ENCODE results near the gene MAP3K21. TPM values are rescaled to one million over a fixed set of nuclear protein-coding genes. Genes with fewer than 3 reads are reported as not detected.
A peak's percentile ranks its signal among the peaks of the same experiment; 100 is the strongest.

MAP3K21 gene
- total and polyA plus RNA-seq, 2 of the 8 experiments (the other 6 are each of a cell fraction or from before 2014, with no cell fraction given), result 21.2 to 21.8 TPM

GRCh38 chr1:233390842-233391737 lies 63.6 kb downstream of the MAP3K21 start:
- H3K36me3 ChIP-seq (ENCODE audit: control insufficient read depth in 2 of 4, insufficient read depth in 4 of 4, low read length in 3 of 4), result no peaks in the 10 kb centered on the region
- no peak overlapping the region for H2BK12ac ChIP-seq (ENCODE audit: low read depth, low read length)
- H3K27me3 ChIP-seq (replicated peaks in 1 of 4; ENCODE audit: control insufficient read depth in 3 of 4, extremely low read depth in 1 of 4, insufficient read depth in 3 of 4, low read length in 3 of 4), result no peaks in the 10 kb centered on the region
- H3K4me2 ChIP-seq (ENCODE audit: insufficient read depth in 1 of 2, low read depth in 2 of 2, low read length in 2 of 2), result no peak overlapping the region
- no peak overlapping the region for H3K9ac ChIP-seq (replicated peaks in 1 of 4; ENCODE audit: extremely low read depth in 1 of 4, low read depth in 3 of 4, low read length in 3 of 4)
- no peak overlapping the region for H3K56ac ChIP-seq (replicated peaks; ENCODE audit: insufficient read length, low read depth, low read length)
- CTCF ChIA-PET (ENCODE audit: partially characterized antibody), result interaction anchor here (1.2 to 5.4 kb wide), 5 partner anchors 13 to 721 kb away, joined by 4 to 31 read pairs (median 5); no protein-coding TSS in a partner anchor
- H4K20me1 ChIP-seq (replicated peaks in 1 of 2; ENCODE audit: control insufficient read depth in 1 of 2, insufficient read depth in 2 of 2, low read length in 2 of 2), result no peaks in the 10 kb centered on the region
- H4K8ac ChIP-seq (ENCODE audit: extremely low read depth, insufficient read depth, low read length), result no peak overlapping the region
- no peaks in the 10 kb centered on the region for H3K79me1 ChIP-seq (ENCODE audit: low read depth, low read length)
- H2BK5ac ChIP-seq (ENCODE audit: low read depth, low read length), result no peak overlapping the region
- FAIRE-seq (no peak), DNase-seq (ENCODE audit: low read depth in 1 of 2, low spot score in 2 of 2) (no peak)
- H2AK5ac ChIP-seq (ENCODE audit: low read depth, low read length), result no peak overlapping the region
- H2AFZ ChIP-seq (ENCODE audit: low read length), result peak overlapping the region; percentile 73; the same call in 1 of the 2 replicates
- H3K23ac ChIP-seq (ENCODE audit: insufficient read length), result no peak overlapping the region
- no peaks in the 10 kb centered on the region for H3K79me2 ChIP-seq (ENCODE audit: control insufficient read depth in 1 of 2, insufficient read depth in 2 of 2, low read length in 2 of 2)
- 96% methylated on average over 3 of the region's 3 CpGs; no CpG with 5 or more reads in 1 of the 2 experiments for WGBS, 2 experiments (ENCODE audit: extremely low coverage in 1 of 2, insufficient coverage in 1 of 2, insufficient read length in 1 of 2, insufficient replicate concordance in 2 of 2, low coverage in 1 of 2, low lambda C conversion rate in 2 of 2, missing lambda C conversion rate in 1 of 2)
- no peaks in the 10 kb centered on the region for H3K23me2 ChIP-seq (ENCODE audit: low read depth, low read length)
- no peak overlapping the region for H2BK120ac ChIP-seq (replicated peaks; ENCODE audit: low read depth, low read length)
- no peak overlapping the region for H4K91ac ChIP-seq (replicated peaks; ENCODE audit: insufficient read length, low read length)
- no peak overlapping the region for H3K4ac ChIP-seq (replicated peaks; ENCODE audit: insufficient read length, low read depth, low read length)
- no peak overlapping the region for H4K5ac ChIP-seq (ENCODE audit: insufficient read length, low read depth, low read length)
- peaks cover 0 to 4% (median 0%) of the 10 kb centered on the region in 4 experiments; a peak in 2 of 7 replicates for H3K4me1 ChIP-seq (replicated peaks in 1 of 4; ENCODE audit: control insufficient read depth in 3 of 4, insufficient read depth in 4 of 4, low read length in 3 of 4)
- H3K14ac ChIP-seq (ENCODE audit: insufficient read length), result no peak overlapping the region
- no peak overlapping the region for H3K4me3 ChIP-seq (ENCODE audit: extremely low read depth in 1 of 4, insufficient read depth in 2 of 4, low read depth in 3 of 4, low read length in 4 of 4)
- H3K9me3 ChIP-seq (ENCODE audit: insufficient read depth in 2 of 2, low read depth in 1 of 2, low read length in 1 of 2), result no peaks in the 10 kb centered on the region
- H3K27ac ChIP-seq (ENCODE audit: low read depth, low read length), result no peak overlapping the region
- H2BK20ac ChIP-seq (ENCODE audit: low read length), result no peak overlapping the region
- no peak overlapping the region; the same call in 1 of the 2 replicates for H3K18ac ChIP-seq (ENCODE audit: extremely low read depth, low read length)
- no peak overlapping the region for H2BK15ac ChIP-seq (ENCODE audit: low read length)
- POLR2A ChIA-PET (ENCODE audit: partially characterized antibody), result no interaction called here
- TF ChIP-seq POLR2AphosphoS5 (IDR thresholded peaks at IDR 0.05; ENCODE audit: low read depth, low read length), result no peak
- TF ChIP-seq EGR1 (IDR thresholded peaks at IDR 0.05; ENCODE audit: borderline replicate concordance, low read depth, low read length), result no peak
- TF ChIP-seq EP300 (IDR thresholded peaks at IDR 0.05; ENCODE audit: borderline replicate concordance in 1 of 2, low read depth in 2 of 2, low read length in 2 of 2), result no peak

Measured in H1 (cell line).